Endodermal cell (in vitro differentiated cells): ENCODE data around the gene FOXP4. TPM values are rescaled to one million over a fixed set of nuclear protein-coding genes. Genes with fewer than 3 reads are reported as not detected.

Experiments used
- DNase-seq: peaks from one replicate; pipeline ENCODE4 v3.0.0-alpha.2; 2017
- H3K27ac ChIP-seq: 2 replicates; pipeline ENCODE4 v1.5.1; 2013; ENCODE audit warnings: mild to moderate bottlenecking, low read depth, low read length, moderate library complexity
- H3K27me3 ChIP-seq: 2 replicates; pipeline ENCODE4 v1.6.1; 2013; ENCODE audit warnings: mild to moderate bottlenecking, low read length, moderate library complexity; ENCODE audit not compliant: insufficient read depth, control insufficient read depth, poor library complexity, severe bottlenecking
- H3K36me3 ChIP-seq: 2 replicates; pipeline ENCODE4 v1.7.0; 2013; ENCODE audit warnings: mild to moderate bottlenecking, low read length, moderate library complexity; ENCODE audit not compliant: control insufficient read depth, insufficient read depth
- H3K4me1 ChIP-seq: one replicate; pipeline ENCODE4 v1.7.0; 2013; ENCODE audit warnings: low read length; ENCODE audit not compliant: control insufficient read depth, insufficient read depth
- H3K4me3 ChIP-seq: 2 replicates; pipeline ENCODE4 v1.5.1; 2013; ENCODE audit warnings: mild to moderate bottlenecking, low read length, moderate library complexity
- H3K9ac ChIP-seq: 2 replicates; pipeline ENCODE4 v1.6.1; 2013; ENCODE audit warnings: mild to moderate bottlenecking, low read length, moderate library complexity; ENCODE audit not compliant: poor library complexity, severe bottlenecking; ENCODE audit errors: extremely low read depth
- H3K9me3 ChIP-seq: 2 replicates; pipeline ENCODE4 v1.6.1; 2013; ENCODE audit warnings: mild to moderate bottlenecking, low read length, moderate library complexity; ENCODE audit not compliant: control insufficient read depth
- H3K27ac Mint-ChIP-seq: 2 replicates; pipeline ENCODE4 v1.8.0; 2020; ENCODE audit warnings: mixed read lengths
- H3K27me3 Mint-ChIP-seq: 2 replicates; pipeline ENCODE4 v1.8.0; 2021; ENCODE audit warnings: mild to moderate bottlenecking, mixed read lengths; ENCODE audit not compliant: insufficient read depth
- H3K36me3 Mint-ChIP-seq: 2 replicates; pipeline ENCODE4 v1.8.0; 2020; ENCODE audit warnings: low read depth, mixed read lengths
- H3K4me1 Mint-ChIP-seq: 2 replicates; pipeline ENCODE4 v1.8.0; 2020; ENCODE audit warnings: mixed read lengths
- H3K4me3 Mint-ChIP-seq: 2 replicates; pipeline ENCODE4 v1.8.0; 2020; ENCODE audit warnings: mild to moderate bottlenecking, moderate library complexity, mixed read lengths
- H3K9me3 Mint-ChIP-seq: 2 replicates; pipeline ENCODE4 v1.8.0; 2020; ENCODE audit warnings: mild to moderate bottlenecking, mixed read lengths
- WGBS, 2 experiments: methylation state at CpG; one replicate each; pipeline versions ENCODE4 v1.1.5 to v1.1.7; 2013; ENCODE audit warnings: missing lambda C conversion rate in 2 of 2, mixed read lengths in 1 of 2; ENCODE audit not compliant: insufficient coverage in 1 of 2, insufficient read length in 1 of 2; 5-methylcytosine and 5-hydroxymethylcytosine counted together
- total RNA-seq, 2 donors: library from RNA; stranded (reverse); fragmentation: NEBNext Ultra II Directional in 1 of 2; extraction: Animal tissue kit (Norgen Biotek cat#: 25700) in 1 of 2; gene quantifications; 2 replicates in 1 of 2; 3 replicates in 1 of 2; pipeline ENCODE4 v1.2.1, GENCODE V29; 2021
- TF ChIP-seq, protein P1 (sequence below): fragments of 200-600 bp; sonication (generic); conservative IDR thresholded peaks from 2 replicates; pipeline ENCODE4 v1.5.0; 2021; ENCODE audit warnings: antibody characterized with exemption, mild to moderate bottlenecking

Gene FOXP4
- total RNA-seq, 2 donors from 2014 or later: 44.4 to 47.7 TPM

DNA sequence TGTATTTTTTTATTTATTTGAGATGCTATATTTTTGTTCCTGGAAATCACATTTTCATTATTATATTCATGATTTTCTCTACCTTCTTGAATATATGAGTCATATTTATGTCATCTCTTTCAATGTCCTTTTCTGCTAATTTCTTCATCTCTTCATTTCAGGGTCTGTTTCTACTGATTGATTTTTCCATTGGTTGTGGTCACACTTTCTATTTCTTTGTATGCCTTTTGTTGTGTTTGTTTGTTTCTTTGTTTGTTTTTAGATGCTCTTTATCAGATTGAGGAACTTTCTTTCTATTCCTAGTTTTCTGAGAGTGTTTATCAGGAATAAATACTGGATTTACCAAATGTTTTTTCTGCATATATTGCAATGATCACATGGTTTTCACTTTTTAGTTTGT is 75.2 kb downstream of the FOXP4 start:
- Histone ChIP-seq H3K9me3 (peaks cover 22% of the 10 kb centered on the region), H3K9ac (no peak overlapping the region), H3K4me1 (no peaks in the 10 kb centered on the region), H3K27ac (no peak overlapping the region), H3K36me3 (no peaks in the 10 kb centered on the region), H3K27me3 (no peaks in the 10 kb centered on the region), H3K4me3 (no peak overlapping the region)
- no peak for DNase-seq
- no peaks in the 10 kb centered on the region for H3K27me3 Mint-ChIP-seq
- TF ChIP-seq, protein P1, sequence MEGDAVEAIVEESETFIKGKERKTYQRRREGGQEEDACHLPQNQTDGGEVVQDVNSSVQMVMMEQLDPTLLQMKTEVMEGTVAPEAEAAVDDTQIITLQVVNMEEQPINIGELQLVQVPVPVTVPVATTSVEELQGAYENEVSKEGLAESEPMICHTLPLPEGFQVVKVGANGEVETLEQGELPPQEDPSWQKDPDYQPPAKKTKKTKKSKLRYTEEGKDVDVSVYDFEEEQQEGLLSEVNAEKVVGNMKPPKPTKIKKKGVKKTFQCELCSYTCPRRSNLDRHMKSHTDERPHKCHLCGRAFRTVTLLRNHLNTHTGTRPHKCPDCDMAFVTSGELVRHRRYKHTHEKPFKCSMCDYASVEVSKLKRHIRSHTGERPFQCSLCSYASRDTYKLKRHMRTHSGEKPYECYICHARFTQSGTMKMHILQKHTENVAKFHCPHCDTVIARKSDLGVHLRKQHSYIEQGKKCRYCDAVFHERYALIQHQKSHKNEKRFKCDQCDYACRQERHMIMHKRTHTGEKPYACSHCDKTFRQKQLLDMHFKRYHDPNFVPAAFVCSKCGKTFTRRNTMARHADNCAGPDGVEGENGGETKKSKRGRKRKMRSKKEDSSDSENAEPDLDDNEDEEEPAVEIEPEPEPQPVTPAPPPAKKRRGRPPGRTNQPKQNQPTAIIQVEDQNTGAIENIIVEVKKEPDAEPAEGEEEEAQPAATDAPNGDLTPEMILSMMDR: no peak
- no peak overlapping the region for H3K4me3 Mint-ChIP-seq
- peaks cover 16% of the 10 kb centered on the region for H3K9me3 Mint-ChIP-seq
- H3K4me1 Mint-ChIP-seq: peaks cover 12% of the 10 kb centered on the region
- no peaks in the 10 kb centered on the region for H3K36me3 Mint-ChIP-seq
- no peak overlapping the region for H3K27ac Mint-ChIP-seq

DNA sequence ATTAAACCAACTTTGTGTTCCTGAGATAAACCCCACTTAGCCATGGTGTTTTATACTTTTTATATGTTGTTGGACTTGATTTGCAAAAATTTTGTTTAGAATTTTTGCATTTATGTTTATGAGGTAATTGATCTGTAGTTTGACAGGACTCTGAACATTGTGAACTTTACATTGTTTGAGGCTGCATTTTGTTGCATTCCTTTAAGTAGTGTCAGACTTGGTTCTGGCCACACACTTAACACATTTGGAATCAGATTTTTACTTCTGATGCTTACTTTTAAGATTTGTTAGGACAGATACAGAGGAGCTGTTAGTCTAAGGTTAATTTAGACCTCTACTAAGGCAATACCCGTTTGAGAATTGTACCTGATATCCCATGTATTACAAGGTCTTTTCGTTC is 75.6 kb downstream of the FOXP4 start:
- no peak overlapping the region for H3K27ac Mint-ChIP-seq
- H3K4me1 Mint-ChIP-seq: peaks cover 15% of the 10 kb centered on the region
- WGBS, 2 experiments: 69 to 78% methylated on average over 2 of the region's 2 CpGs
- H3K4me3 ChIP-seq: no peak overlapping the region
- no peaks in the 10 kb centered on the region for H3K36me3 Mint-ChIP-seq
- H3K36me3 ChIP-seq: no peaks in the 10 kb centered on the region
- H3K9me3 ChIP-seq: peaks cover 22% of the 10 kb centered on the region
- TF ChIP-seq, protein P1: no peak
- no peak for DNase-seq
- H3K27me3 Mint-ChIP-seq: no peaks in the 10 kb centered on the region
- no peaks in the 10 kb centered on the region for H3K4me1 ChIP-seq
- peaks cover 16% of the 10 kb centered on the region for H3K9me3 Mint-ChIP-seq
- no peak overlapping the region for H3K4me3 Mint-ChIP-seq
- H3K27ac ChIP-seq: peak overlapping the region; percentile 71
- H3K9ac ChIP-seq: no peak overlapping the region
- no peaks in the 10 kb centered on the region for H3K27me3 ChIP-seq

DNA sequence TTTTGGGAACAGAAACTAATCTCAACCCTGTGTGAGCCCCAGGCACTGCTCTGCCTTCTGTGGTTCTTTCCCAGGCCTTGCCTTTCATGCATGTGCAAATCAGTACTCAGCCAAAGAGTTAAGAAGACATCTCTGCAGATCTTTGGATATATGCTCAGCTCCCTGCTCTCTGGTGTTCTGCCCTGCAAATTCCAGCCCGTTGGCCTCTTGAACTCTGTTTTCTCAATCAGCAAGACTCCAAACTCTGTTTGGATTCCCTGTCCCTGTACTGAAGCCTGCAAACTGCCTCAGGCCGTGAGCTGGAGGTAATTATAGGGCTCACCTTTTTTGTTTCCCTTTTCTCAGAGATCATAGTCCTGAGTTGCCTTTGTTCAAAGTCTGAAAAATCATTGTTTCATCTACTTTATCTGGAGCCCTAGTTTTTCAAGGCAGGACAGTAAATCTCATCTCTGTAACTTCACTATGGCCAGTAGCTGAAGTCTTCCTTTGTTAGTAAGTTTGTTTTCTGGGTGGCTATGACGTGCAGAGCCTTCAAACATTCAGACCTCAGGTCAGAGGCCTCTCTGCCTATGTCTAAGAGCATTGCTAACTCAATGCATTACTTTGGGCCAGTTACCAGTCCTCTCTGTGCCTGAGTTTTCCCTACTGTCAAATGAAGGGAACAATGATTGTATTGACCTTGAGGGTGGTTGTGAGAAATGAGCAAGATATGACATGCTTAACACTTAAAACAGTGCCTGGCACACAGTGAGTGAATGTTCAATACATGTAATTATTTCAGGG is 76.2 kb downstream of the FOXP4 start:
- Histone ChIP-seq H3K4me1 (no peaks in the 10 kb centered on the region), H3K27me3 (no peaks in the 10 kb centered on the region), H3K9ac (no peak overlapping the region), H3K9me3 (peaks cover 22% of the 10 kb centered on the region), H3K27ac (peak overlapping the region; percentile 71), H3K36me3 (no peaks in the 10 kb centered on the region), H3K4me3 (no peak overlapping the region)
- Mint-ChIP-seq H3K27ac (no peak overlapping the region), H3K4me3 (no peak overlapping the region), H3K9me3 (peaks cover 16% of the 10 kb centered on the region), H3K27me3 (no peaks in the 10 kb centered on the region), H3K4me1 (peaks cover 15% of the 10 kb centered on the region), H3K36me3 (no peaks in the 10 kb centered on the region)
- 59 to 76% methylated on average over 3 of the region's 3 CpGs for WGBS, 2 experiments
- DNase-seq: no peak
- TF ChIP-seq, protein P1: no peak
